K562 (cell line): ENCODE results near the gene PLA1A. TPM values are rescaled to one million over a fixed set of nuclear protein-coding genes. Genes with fewer than 3 reads are reported as not detected.
A peak's percentile ranks its signal among the peaks of the same experiment; 100 is the strongest.

Experiments used
- ATAC-seq: fragments of 200-7000 bp; cut with Tn5 transposase; 3 replicates; pipeline ENCODE4 v1.9.1; 2020; ENCODE audit warnings: moderate library complexity
- BruUV-seq: library from RNA; stranded (reverse); fragments of 400-500 nt; replicated peaks from 2 replicates; lab custom pipeline; 2021; lab: Mats Ljungman, UMichigan
- CTCF ChIA-PET: fragments of 300-600 bp; formaldehyde crosslinking; extraction: SDS; loops from one replicate; lab custom pipeline; 2021; ENCODE audit warnings: low intra/inter-chr PET ratio; lab: Yijun Ruan, JAX
- POLR2A ChIA-PET: fragments of 300-600, 350-650 bp; sonication (Branson Sonifier 250); formaldehyde crosslinking; extraction: SDS; loops from one replicate; lab custom pipeline; 2021; ENCODE audit warnings: antibody characterized with exemption, inconsistent platforms; lab: Yijun Ruan, JAX
- DNase-seq, 4 experiments: peaks; one replicate each; pipeline versions ENCODE4 v3.0.0 to v3.0.0-alpha.2; 2011 to 2018; ENCODE audit warnings: low spot score in 3 of 4, mixed read lengths in 3 of 4; ENCODE audit errors: extremely low read depth in 1 of 4
- FAIRE-seq: peaks from 2 replicates; lab custom pipeline; 2011; peaks lifted over from hg19 to GRCh38; lab: Jason Lieb, UNC
- H2AFZ ChIP-seq: 2 replicates; pipeline ENCODE4 v1.6.0; 2011; ENCODE audit warnings: low read depth, low read length, control low read depth, inconsistent platforms
- H3K27ac ChIP-seq: fragments of 200-600 bp; 3 replicates; pipeline ENCODE4 v1.8.0; 2011; ENCODE audit warnings: low read depth, mild to moderate bottlenecking, control low read depth, inconsistent platforms, low read length, moderate library complexity, mixed read lengths; ENCODE audit errors: extremely low read depth
- H3K27me3 ChIP-seq, 2 experiments: fragments of 300-600 bp in 1 of 2; 2 replicates in 1 of 2; 3 replicates in 1 of 2; pipeline versions ENCODE4 v1.6.0 to v1.8.0; 2011; ENCODE audit warnings: inconsistent platforms in 2 of 2, low read length in 2 of 2, mild to moderate bottlenecking in 1 of 2, mixed read lengths in 1 of 2, moderate library complexity in 1 of 2; ENCODE audit not compliant: control insufficient read depth in 2 of 2, insufficient read depth in 2 of 2
- H3K36me3 ChIP-seq: fragments of 300-600 bp; 3 replicates; pipeline ENCODE4 v1.8.0; 2011; ENCODE audit warnings: mild to moderate bottlenecking, low read length, inconsistent platforms; ENCODE audit not compliant: control insufficient read depth, insufficient read depth
- H3K4me1 ChIP-seq, 2 experiments: fragments of 200-600 bp in 1 of 2; replicated peaks in 1 of 2; 2 replicates in 1 of 2; 3 replicates in 1 of 2; pipeline versions ENCODE4 v1.5.1 to v1.8.0; 2011; ENCODE audit warnings: inconsistent platforms in 2 of 2, low read length in 2 of 2, mild to moderate bottlenecking in 1 of 2, mixed read lengths in 1 of 2, moderate library complexity in 1 of 2; ENCODE audit not compliant: control insufficient read depth in 2 of 2, insufficient read depth in 2 of 2
- H3K4me2 ChIP-seq: 2 replicates; pipeline ENCODE4 v1.6.1; 2011; ENCODE audit warnings: low read length, control low read depth, inconsistent platforms, mixed read lengths; ENCODE audit not compliant: insufficient read depth
- H3K4me3 ChIP-seq: fragments of 200-600 bp; sonication (generic), shearing (Covaris generic); 2 replicates; pipeline ENCODE4 v1.5.1; 2016; ENCODE audit warnings: control low read depth, inconsistent platforms
- H3K79me2 ChIP-seq: fragments of 200-600 bp; 3 replicates; pipeline ENCODE4 v1.8.0; 2011; ENCODE audit warnings: low read length, inconsistent platforms; ENCODE audit not compliant: control insufficient read depth, insufficient read depth
- H3K9ac ChIP-seq, 2 experiments: 2 replicates each; pipeline versions ENCODE4 v1.6.0 to v1.6.1; 2011; ENCODE audit warnings: low read depth in 2 of 2, low read length in 2 of 2, control low read depth in 1 of 2, inconsistent platforms in 1 of 2, mild to moderate bottlenecking in 1 of 2, mixed read lengths in 1 of 2; ENCODE audit not compliant: insufficient read depth in 1 of 2
- H3K9me1 ChIP-seq: one replicate; pipeline ENCODE4 v1.6.0; 2011; ENCODE audit warnings: inconsistent platforms, mild to moderate bottlenecking, low read length, moderate library complexity; ENCODE audit not compliant: control insufficient read depth, insufficient read depth
- H3K9me3 ChIP-seq: replicated peaks from 2 replicates; pipeline ENCODE4 v1.5.1; 2011; ENCODE audit warnings: low read depth, low read length, inconsistent platforms; ENCODE audit not compliant: control insufficient read depth, insufficient read depth
- H4K20me1 ChIP-seq: replicated peaks from 2 replicates; pipeline ENCODE4 v1.6.1; 2011; ENCODE audit warnings: low read length, inconsistent platforms, mixed read lengths; ENCODE audit not compliant: control insufficient read depth, insufficient read depth
- BRD4 ChIP-seq: fragments of 200-600 bp; sonication (generic); IDR thresholded peaks from 2 replicates; pipeline ENCODE4 v1.6.1; 2017; ENCODE audit warnings: inconsistent platforms
- CTBP1 ChIP-seq: fragments of 450-650 bp; IDR thresholded peaks from 2 replicates; pipeline ENCODE4 v1.6.1; 2016; ENCODE audit warnings: borderline replicate concordance
- CTCF ChIP-seq, 3 experiments: IDR thresholded peaks in 2 of 3; conservative IDR thresholded peaks in 1 of 3; 2 replicates each; pipeline ENCODE4 v1.5.1; 2011 to 2012; ENCODE audit warnings: low read length in 3 of 3, mild to moderate bottlenecking in 3 of 3, control low read depth in 2 of 3, improper control_type of control experiment in 1 of 3, inconsistent platforms in 1 of 3, low read depth in 1 of 3, mixed read lengths in 1 of 3, moderate library complexity in 1 of 3; ENCODE audit not compliant: insufficient read depth in 2 of 3
- ELF4 ChIP-seq: fragments of 450-650 bp; formaldehyde crosslinking; IDR thresholded peaks from 2 replicates; pipeline ENCODE4 v1.4.0; 2022; ENCODE audit warnings: missing genetic modification characterization
- ETS1 ChIP-seq: conservative IDR thresholded peaks from 2 replicates; pipeline ENCODE4 v1.6.1; 2011; ENCODE audit warnings: low read depth, mild to moderate bottlenecking, low read length; ENCODE audit not compliant: control insufficient read depth
- ETS2 ChIP-seq: IDR thresholded peaks from 2 replicates; pipeline ENCODE4 v1.6.1; 2016; ENCODE audit warnings: borderline replicate concordance, missing genetic modification characterization, mild to moderate bottlenecking, moderate library complexity, missing compliant biosample characterization; ENCODE audit not compliant: poor library complexity, severe bottlenecking
- MEF2A ChIP-seq: IDR thresholded peaks from 2 replicates; pipeline ENCODE4 v1.6.1; 2011; ENCODE audit warnings: low read depth, mild to moderate bottlenecking, low read length, moderate library complexity; ENCODE audit not compliant: control insufficient read depth
- NR2C1 ChIP-seq, 2 experiments: fragments of 450-650 bp; IDR thresholded peaks; 2 replicates each; pipeline ENCODE4 v1.6.1; 2017; ENCODE audit warnings: mild to moderate bottlenecking in 2 of 2, antibody characterized with exemption in 1 of 2, inconsistent platforms in 1 of 2, missing compliant biosample characterization in 1 of 2, missing genetic modification characterization in 1 of 2
- PHF21A ChIP-seq: fragments of 450-650 bp; IDR thresholded peaks from 2 replicates; pipeline ENCODE4 v1.6.1; 2017; ENCODE audit warnings: low read depth, borderline replicate concordance
- RFX5 ChIP-seq: IDR thresholded peaks from 2 replicates; pipeline ENCODE4 v1.6.1; 2011; ENCODE audit warnings: low read depth, mild to moderate bottlenecking, improper control_type of control experiment, low read length
- RHOXF2B ChIP-seq: fragments of 250-450 bp; sonication (Bioruptor Pico); conservative IDR thresholded peaks from 2 replicates; pipeline ENCODE4 v1.5.1; 2021
- TEAD1 ChIP-seq, 2 experiments: fragments of 450-650 bp in 1 of 2; sonication (generic) in 1 of 2; formaldehyde crosslinking; IDR thresholded peaks; 2 replicates each; pipeline versions ENCODE4 v1.4.0 to v1.8.0; 2020 to 2022; ENCODE audit warnings: mild to moderate bottlenecking in 2 of 2, missing genetic modification reagents in 1 of 2
- ZNF398 ChIP-seq: fragments of 250-450 bp; sonication (Bioruptor Pico); IDR thresholded peaks from 2 replicates; pipeline ENCODE4 v1.8.0; 2021; ENCODE audit warnings: moderate library complexity, mild to moderate bottlenecking, inconsistent platforms
- WGBS: fragments of 100-300 bp; shearing (Covaris generic); methylation state at CpG from one replicate; pipeline ENCODE4 v1.1.6; 2016; ENCODE audit warnings: low coverage, mixed read lengths; ENCODE audit not compliant: insufficient coverage; ENCODE audit errors: missing lambda C conversion rate; 5-methylcytosine and 5-hydroxymethylcytosine counted together
- in situ Hi-C: fragments of 300-500 bp; cut with MboI; formaldehyde crosslinking; loops from 4 replicates; pipeline ENCODE4 v1.15.0; 2018; ENCODE audit warnings: inconsistent platforms, mixed read lengths
- intact Hi-C: fragments of 100-400 bp; cut with micrococcal nuclease; formaldehyde crosslinking; loops from 2 replicates; pipeline ENCODE4 v1.14.2; 2022
- polyA plus RNA-seq, 8 experiments: library from polyadenylated mRNA; depleted of rRNA in 4 of 8; stranded (reverse) in 5 of 8; unstranded in 3 of 8; fragments of >200 nt; fragmentation: Nextera tagmentation in 2 of 8; fragmentation: Illumina TruSeq in 1 of 8; extraction: Ambion mirVana in 2 of 8; extraction: Trizol in 1 of 8; gene quantifications; 2 replicates each; pipeline versions ENCODE4 v1.2.1 to v1.2.3, GENCODE V29; 2011 to 2014; ENCODE audit warnings: inconsistent platforms in 1 of 8, missing spikeins in 1 of 8
- total RNA-seq, 7 experiments: library from RNA; depleted of rRNA in 6 of 7; stranded (reverse); fragments of >200 nt in 6 of 7; fragmentation: Illumina TruSeq in 2 of 7; extraction: Trizol in 2 of 7; gene quantifications; 2 replicates each; pipeline versions ENCODE4 v1.2.1 to v1.2.3, GENCODE V29; 2011 to 2021; ENCODE audit warnings: low replicate concordance in 1 of 7

Gene PLA1A
- total and polyA plus RNA-seq, 9 of the 15 experiments (the other 6 are each of a cell fraction or from before 2014, with no cell fraction given): not detected

- TF ChIP-seq TEAD1 (CRISPR knock-in tag; IDR thresholded peaks at IDR 0.05): no peak
Observed at GRCh38 chr3:119599558-119600174, 2.0 kb downstream of the PLA1A start (continued).

- peak; percentile 93 for ATAC-seq
- BruUV-seq: no TSS peak
- H3K27me3 ChIP-seq: no peaks in the 10 kb centered on the region
- 0% methylated on average over 1 of the region's 5 CpGs for WGBS
- H3K9me1 ChIP-seq: no peaks in the 10 kb centered on the region
- intact Hi-C loops: loop anchor here (1.0 kb wide), 1 partner anchor 77 kb away; the partner anchor contains the start of gene COX17
- H3K9me3 ChIP-seq: no peaks in the 10 kb centered on the region
- CTCF ChIA-PET: interaction anchor here (0.8 kb wide), 1 partner anchor 80 kb away, joined by 4 read pairs; no protein-coding TSS in a partner anchor
- in situ Hi-C loops: no loop called here
- no peak for FAIRE-seq
- H3K36me3 ChIP-seq: no peaks in the 10 kb centered on the region
- POLR2A ChIA-PET: interaction anchor here (0.6 to 0.8 kb wide), 2 partner anchors 217 to 293 kb away, joined by 4 read pairs; no protein-coding TSS in a partner anchor
- H3K79me2 ChIP-seq: no peaks in the 10 kb centered on the region
- peak overlapping the region in 1 of 2 experiments; percentile 70; a peak in 1 of 4 replicates for H3K9ac ChIP-seq
- peak; percentile 9 to 28 (median 16) for DNase-seq
- H3K27ac ChIP-seq: no peak overlapping the region
- no peak overlapping the region for H3K4me3 ChIP-seq
- H3K4me2 ChIP-seq: no peak overlapping the region
- peaks cover 4 to 5% of the 10 kb centered on the region in 2 experiments for H3K4me1 ChIP-seq
- H2AFZ ChIP-seq: no peak overlapping the region; the same call in 1 of the 2 replicates
- H4K20me1 ChIP-seq: no peaks in the 10 kb centered on the region
- no peak for TF ChIP-seq NR2C1 (IDR thresholded peaks at IDR 0.05)
- TF ChIP-seq NR2C1 (tag; IDR thresholded peaks at IDR 0.05): peak; percentile 25; the same call in 1 of the 2 replicates
- TF ChIP-seq CTBP1: peak; percentile 14; the same call in 1 of the 2 replicates
- TF ChIP-seq RHOXF2B (CRISPR knock-in tag): no peak
- TF ChIP-seq CTCF (IDR thresholded peaks at IDR 0.05 in 2 of 3, conservative IDR thresholded peaks at IDR 0.05 in 1 of 3; ENCODE audit: insufficient read depth in 2 of 3, low read depth in 1 of 3, low read length in 3 of 3): peak; percentile 47 to 60 (median 57)
- TF ChIP-seq MEF2A: no peak
- no peak for TF ChIP-seq ZNF398
- no peak for TF ChIP-seq ELF4 (CRISPR knock-in tag)
- TF ChIP-seq ETS1: no peak
- TF ChIP-seq PHF21A: no peak
- no peak for TF ChIP-seq BRD4
- no peak for TF ChIP-seq RFX5
- no peak for TF ChIP-seq ETS2
Observed at GRCh38 chr3:119600732-119601131, 3.0 kb downstream of the PLA1A start.
